OCI-LY1 (cell line): ENCODE measurements around the gene NPM3.

Experiments
- H2AFZ ChIP-seq: fragments of 200-600 bp; sonication (generic), shearing (Covaris generic); 2 replicates; pipeline ENCODE4 v1.6.0; 2014; ENCODE audit warnings: antibody characterized with exemption, mild to moderate bottlenecking, low read length
- H3F3A ChIP-seq: fragments of 200-600 bp; sonication (generic), shearing (Covaris generic); 2 replicates; pipeline ENCODE4 v1.6.0; 2014; ENCODE audit warnings: mild to moderate bottlenecking, antibody characterized with exemption, low read length, moderate library complexity; ENCODE audit not compliant: insufficient read depth
- H3K27ac ChIP-seq: fragments of 200-600 bp; sonication (generic); 2 replicates; pipeline ENCODE4 v1.5.1; 2014; ENCODE audit warnings: low read length, mixed run types, mild to moderate bottlenecking, low read depth; ENCODE audit not compliant: poor library complexity, severe bottlenecking
- H3K27me3 ChIP-seq: fragments of 200-600 bp; sonication (generic); 2 replicates; pipeline ENCODE4 v1.6.0; 2014; ENCODE audit warnings: antibody characterized with exemption, mild to moderate bottlenecking, low read length, moderate library complexity; ENCODE audit not compliant: insufficient read depth
- H3K36me3 ChIP-seq: fragments of 200-600 bp; sonication (generic); 2 replicates; pipeline ENCODE4 v1.6.1; 2014; ENCODE audit warnings: mild to moderate bottlenecking, antibody characterized with exemption, low read length, moderate library complexity, mixed read lengths; ENCODE audit not compliant: insufficient read depth
- H3K4me1 ChIP-seq: fragments of 200-600 bp; sonication (generic); 2 replicates; pipeline ENCODE4 v1.5.1; 2014; ENCODE audit warnings: mild to moderate bottlenecking, low read length, moderate library complexity; ENCODE audit not compliant: insufficient read depth, severe bottlenecking
- H3K4me2 ChIP-seq: fragments of 200-600 bp; sonication (generic), shearing (Covaris generic); 2 replicates; pipeline ENCODE4 v1.6.1; 2014; ENCODE audit warnings: low read length
- H3K4me3 ChIP-seq: fragments of 200-600 bp; sonication (generic); 2 replicates; pipeline ENCODE4 v1.5.1; 2014; ENCODE audit warnings: low read length, low read depth, mild to moderate bottlenecking, mixed read lengths; ENCODE audit not compliant: poor library complexity, severe bottlenecking
- H3K79me2 ChIP-seq: fragments of 200-600 bp; shearing (Covaris generic); 2 replicates; pipeline ENCODE4 v1.6.1; 2016; ENCODE audit warnings: mixed run types, low read length, mixed read lengths; ENCODE audit not compliant: insufficient read depth
- H3K9ac ChIP-seq: fragments of 200-600 bp; sonication (generic), shearing (Covaris generic); 2 replicates; pipeline ENCODE4 v1.6.1; 2014; ENCODE audit warnings: mild to moderate bottlenecking, low read length, mixed read lengths
- H3K9me2 ChIP-seq: fragments of 200-600 bp; sonication (generic), shearing (Covaris generic); 2 replicates; pipeline ENCODE4 v1.6.1; 2014; ENCODE audit warnings: low read depth, mild to moderate bottlenecking, low read length, mixed read lengths
- H3K9me3 ChIP-seq: fragments of 200-600 bp; shearing (Covaris generic); 2 replicates; pipeline ENCODE4 v1.6.1; 2014; ENCODE audit warnings: low read length, mixed read lengths
- H4K20me1 ChIP-seq: fragments of 200-600 bp; sonication (generic), shearing (Covaris generic); 2 replicates; pipeline ENCODE4 v1.6.0; 2016; ENCODE audit warnings: mild to moderate bottlenecking, low read length; ENCODE audit not compliant: insufficient read depth
- CTCF ChIP-seq: fragments of 200-600 bp; sonication (generic), shearing (Covaris generic); IDR thresholded peaks from 2 replicates; pipeline ENCODE4 v1.5.1; 2017; ENCODE audit warnings: mild to moderate bottlenecking, antibody characterized with exemption, low read length, moderate library complexity, mixed read lengths
- EZH2 ChIP-seq: fragments of 200-600 bp; sonication (generic), shearing (Covaris generic); IDR thresholded peaks from 2 replicates; pipeline ENCODE4 v1.8.0; 2017; ENCODE audit warnings: borderline replicate concordance, mixed run types, mild to moderate bottlenecking, antibody characterized with exemption, low read length, moderate library complexity, mixed read lengths

The NPM3 gene

GRCh38 chr10:101781655-101781983, 1.6 kb downstream of the NPM3 start:
- Histone ChIP-seq H3K27me3 (no peaks in the 10 kb centered on the region), H3K4me3 (peak overlapping the region; percentile 82), H3K9ac (peak overlapping the region; percentile 83; the same call in 1 of the 2 replicates), H3K79me2 (no peaks in the 10 kb centered on the region), H3F3A (no peaks in the 10 kb centered on the region), H3K9me3 (no peaks in the 10 kb centered on the region), H2AFZ (no peak overlapping the region), H3K36me3 (peaks cover 16% of the 10 kb centered on the region; the same call in 1 of the 2 replicates), H4K20me1 (no peaks in the 10 kb centered on the region), H3K27ac (no peak overlapping the region), H3K9me2 (no peaks in the 10 kb centered on the region), H3K4me2 (peak overlapping the region; percentile 85), H3K4me1 (peaks cover 45% of the 10 kb centered on the region)
- TF ChIP-seq EZH2 (no peak), CTCF (no peak)

GRCh38 chr10:101780818-101781654, 2.2 kb downstream of the NPM3 start:
- Histone ChIP-seq H4K20me1 (no peaks in the 10 kb centered on the region), H3K4me1 (peaks cover 45% of the 10 kb centered on the region), H3K4me3 (no peak overlapping the region), H3K36me3 (peaks cover 13% of the 10 kb centered on the region; the same call in 1 of the 2 replicates), H3K79me2 (no peaks in the 10 kb centered on the region), H3K27me3 (no peaks in the 10 kb centered on the region), H3K9me3 (no peaks in the 10 kb centered on the region), H3K9me2 (no peaks in the 10 kb centered on the region), H2AFZ (no peak overlapping the region), H3K27ac (no peak overlapping the region), H3F3A (no peaks in the 10 kb centered on the region), H3K9ac (no peak overlapping the region), H3K4me2 (peak overlapping the region; percentile 85; the same call in 1 of the 2 replicates)
- TF ChIP-seq EZH2 (no peak), CTCF (peak; percentile 63)

GRCh38 chr10:101780187-101780817, 2.9 kb downstream of the NPM3 start:
- H3K9me3 ChIP-seq = no peaks in the 10 kb centered on the region
- peak overlapping the region; percentile 86 for H3K4me2 ChIP-seq
- no peak overlapping the region for H3K27ac ChIP-seq
- H3K9me2 ChIP-seq = no peaks in the 10 kb centered on the region
- H3K36me3 ChIP-seq = peaks cover 8% of the 10 kb centered on the region; the same call in 1 of the 2 replicates
- peaks cover 45% of the 10 kb centered on the region for H3K4me1 ChIP-seq
- no peak overlapping the region; the same call in 1 of the 2 replicates for H3K9ac ChIP-seq
- no peak overlapping the region for H2AFZ ChIP-seq
- H3K4me3 ChIP-seq = peak overlapping the region; percentile 55
- H3K79me2 ChIP-seq = no peaks in the 10 kb centered on the region
- no peaks in the 10 kb centered on the region for H4K20me1 ChIP-seq
- H3F3A ChIP-seq = no peaks in the 10 kb centered on the region
- TF ChIP-seq EZH2 (no peak), CTCF (no peak)
- H3K27me3 ChIP-seq = no peaks in the 10 kb centered on the region
